ENCODE data around the gene ZNF296.
"Not testable (repeated sequence)": the region's sequence is repeated elsewhere in the genome, so short reads cannot be mapped to it uniquely, and the experiment has no call there.

The ZNF296 gene

DNA sequence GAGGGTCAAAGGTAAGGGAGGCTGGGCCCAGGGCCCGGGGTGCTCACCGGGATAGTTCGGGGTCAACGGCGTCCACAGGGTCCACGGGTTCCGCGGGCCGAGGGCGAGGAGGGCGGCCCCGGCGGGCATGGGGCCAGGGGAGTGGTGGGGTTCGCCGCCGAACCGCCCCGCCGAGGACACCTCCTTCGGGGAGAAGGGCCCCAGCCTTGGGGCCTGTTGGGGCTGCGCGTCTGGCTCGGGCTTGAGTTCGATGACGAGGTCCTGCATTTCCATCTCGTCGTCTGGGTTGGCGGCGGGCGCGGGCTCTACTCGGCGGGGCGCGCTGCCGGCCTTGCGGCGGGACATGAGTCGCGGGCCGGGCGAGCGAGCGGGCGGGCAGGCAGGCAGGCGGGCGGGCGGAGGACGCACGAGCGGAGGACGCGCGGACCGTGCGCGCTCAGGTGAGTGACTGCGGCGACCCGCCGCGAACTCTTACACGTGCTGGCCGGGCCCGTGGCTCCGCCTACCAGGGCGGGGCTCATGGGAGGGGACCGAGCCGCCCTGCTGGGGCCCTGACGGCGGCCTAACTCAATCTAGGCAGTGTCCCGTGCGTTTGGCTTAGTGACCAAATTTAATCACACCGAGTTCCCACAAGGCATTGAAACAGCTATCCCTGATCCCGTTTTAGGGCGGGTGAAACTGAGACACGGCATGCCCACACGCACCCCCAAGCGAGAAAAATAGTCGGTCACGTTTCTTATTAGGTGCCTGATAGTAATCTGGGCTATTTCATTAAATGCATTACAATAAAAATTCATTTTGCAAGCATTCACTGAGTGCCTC, at the start of gene ZNF296:
TSS of gene ZNF296 (minus strand) at position 450 of the 822 bp plus-strand sequence. CDS start at position 345, 105 bp downstream.
- DNase-seq, result no peak

DNA sequence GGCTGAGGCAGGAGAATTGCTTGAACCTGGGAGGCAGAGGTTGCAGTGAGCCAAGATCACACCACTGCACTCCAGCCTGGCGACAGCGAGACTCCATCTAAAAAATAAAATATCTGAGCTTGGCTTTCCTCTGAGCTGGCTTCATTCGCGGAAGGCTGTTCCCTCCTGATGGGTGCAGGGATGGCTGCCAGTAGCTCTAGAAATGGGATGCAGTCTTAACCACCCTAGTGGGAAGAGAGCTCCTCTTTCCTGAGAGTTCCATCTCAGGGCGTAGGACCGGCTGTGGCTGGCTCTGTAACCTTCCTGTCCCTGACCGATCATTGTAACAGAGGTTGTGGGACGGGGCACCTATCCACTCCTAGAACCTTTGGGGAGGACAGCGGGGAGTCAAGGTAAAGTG, 49.1 kb upstream of the ZNF296 start:
- DNase-seq, result no peak

DNA sequence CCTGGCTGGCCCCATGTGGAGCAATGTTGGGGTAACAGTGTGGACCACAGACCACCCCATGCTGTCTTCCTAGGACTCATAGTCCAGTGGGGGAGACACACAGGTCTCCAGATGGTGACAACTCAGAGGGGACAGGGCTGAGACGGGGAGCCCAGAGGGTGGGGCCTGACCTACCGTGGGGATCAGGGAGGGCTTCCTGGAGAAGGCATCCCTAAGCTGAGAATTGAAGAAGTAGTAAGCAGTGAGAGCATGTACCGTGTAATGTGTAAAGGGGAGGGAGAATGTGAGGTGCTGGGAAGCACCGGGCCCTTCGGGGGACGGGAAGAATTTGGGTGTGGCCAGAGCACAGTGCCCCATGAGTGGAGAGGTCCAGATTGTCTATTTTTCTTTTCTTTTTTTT, 47.7 kb upstream of the ZNF296 start:
- no peak for DNase-seq

DNA sequence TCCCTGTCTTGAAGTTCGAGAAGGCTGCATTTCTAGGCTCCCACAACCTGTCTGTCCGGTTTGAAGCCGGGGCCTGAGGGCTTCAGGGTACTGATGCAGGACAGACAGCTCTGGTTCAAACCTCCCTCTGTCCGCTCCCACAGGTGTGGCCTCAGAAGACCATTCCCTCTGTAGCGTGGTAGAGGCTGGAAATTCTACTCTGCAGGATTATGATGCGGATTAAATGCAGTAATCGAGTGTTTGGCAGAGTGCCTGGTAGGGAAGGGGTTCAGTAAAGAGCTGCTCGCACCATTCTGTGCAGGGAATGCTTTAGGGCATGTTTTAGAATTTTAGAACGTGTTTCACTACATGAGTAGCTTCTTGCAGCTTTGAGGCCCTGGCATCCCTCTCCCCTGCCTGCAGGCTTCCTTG, 47.2 kb upstream of the ZNF296 start:
- no peak for DNase-seq

DNA sequence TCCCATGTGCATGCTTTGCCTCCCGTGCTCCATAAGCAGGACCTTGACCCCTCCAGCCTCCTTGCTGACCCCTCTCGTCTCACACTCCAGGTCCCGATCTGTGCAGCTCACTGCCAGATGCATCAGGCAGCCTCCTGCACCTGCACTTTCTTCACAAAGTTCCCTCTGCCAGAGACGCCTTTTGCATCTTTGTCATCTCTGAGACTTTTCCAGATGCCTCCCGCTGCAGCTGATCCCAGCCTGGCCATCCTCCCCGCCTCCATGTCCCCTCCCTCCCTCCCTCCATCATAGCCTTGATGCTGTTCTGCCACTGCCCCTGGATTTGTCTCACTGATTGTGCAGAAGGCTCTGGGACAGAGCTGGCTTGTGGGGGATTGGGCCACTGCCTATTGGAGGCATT, 46.6 kb upstream of the ZNF296 start:
- no peak for DNase-seq

DNA sequence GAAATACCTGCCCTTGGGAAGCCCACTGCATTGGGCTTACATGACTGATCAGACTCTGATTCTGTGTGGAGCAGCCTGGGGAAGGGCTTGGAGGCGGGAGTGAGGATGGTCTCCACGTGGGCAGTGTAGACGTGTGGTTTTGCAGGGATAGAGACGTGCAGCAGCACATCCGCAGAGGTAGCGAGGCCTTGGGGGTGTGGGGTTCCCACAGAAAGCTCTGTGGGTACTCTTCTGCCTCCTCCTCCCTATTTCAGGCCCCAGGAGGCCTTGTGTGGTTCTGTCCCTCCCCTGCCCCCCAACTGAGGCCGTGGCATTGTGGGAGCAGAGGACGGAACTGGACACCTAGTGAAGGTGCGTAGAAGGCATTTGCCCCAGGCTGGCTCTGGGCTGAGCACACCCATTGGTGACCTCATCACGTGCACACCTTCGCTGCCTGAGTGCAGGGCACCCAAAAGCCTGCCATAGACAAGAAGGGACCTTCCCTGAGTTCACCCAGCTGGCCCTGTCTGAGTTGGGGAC, 45.6 kb upstream of the ZNF296 start:
- no peak for DNase-seq

DNA sequence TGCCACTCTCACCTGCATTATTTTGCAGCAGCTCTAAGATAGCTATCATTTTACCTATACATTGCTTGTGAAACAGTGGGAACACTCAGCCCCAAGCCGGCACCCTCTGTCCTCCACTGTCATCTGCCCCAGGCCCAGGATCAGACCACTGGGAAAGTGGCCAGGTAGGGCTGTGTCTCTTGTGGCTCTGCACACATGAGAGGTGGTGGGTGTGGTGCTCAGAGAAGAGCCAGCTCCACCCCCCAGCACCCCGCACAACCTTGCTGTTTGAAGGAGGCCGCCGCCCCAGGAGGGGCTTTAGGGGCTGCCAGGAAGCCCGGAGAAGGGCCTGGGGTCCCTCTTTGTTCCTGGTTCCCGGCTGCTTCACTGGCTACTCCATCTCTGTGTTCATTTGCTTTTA, 43.3 kb upstream of the ZNF296 start:
- no peak for DNase-seq

DNA sequence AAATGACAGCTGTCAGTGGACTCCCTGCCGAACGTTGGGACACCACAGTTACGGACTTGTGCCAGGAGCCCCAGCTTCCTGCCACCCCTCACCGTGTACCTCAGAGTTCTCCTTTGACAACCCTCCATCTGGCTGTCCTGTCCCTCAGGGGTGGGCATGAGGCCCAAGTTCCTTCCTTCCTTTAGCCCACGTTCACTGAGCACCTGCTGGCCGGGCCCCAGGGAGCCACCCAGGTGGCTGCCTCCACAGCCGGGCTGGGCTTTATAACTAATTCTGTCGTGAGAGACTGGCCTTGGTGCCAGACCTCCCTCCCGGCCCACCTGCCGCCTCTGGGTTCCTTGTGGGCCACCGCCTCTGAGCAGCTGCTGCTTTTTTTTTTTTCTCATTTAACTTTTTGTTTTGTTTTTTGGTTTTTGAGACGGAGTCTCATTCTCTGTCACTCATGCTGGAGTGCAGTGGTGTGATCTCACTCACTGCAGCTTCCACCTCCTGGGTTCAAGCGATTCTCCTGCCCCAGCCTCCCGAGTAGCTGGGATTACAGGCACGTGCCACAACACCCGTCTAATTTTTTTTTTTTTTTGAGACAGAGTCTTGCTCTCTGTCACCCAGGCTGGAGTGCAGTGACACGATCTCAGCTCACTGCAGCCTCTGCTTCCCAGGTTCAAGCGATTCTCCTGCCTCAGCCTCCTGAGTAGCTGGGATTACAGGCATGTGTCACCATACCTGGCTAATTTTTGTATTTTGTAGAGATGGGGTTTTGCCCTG, 42.5 kb upstream of the ZNF296 start:
- not testable (repeated sequence) for DNase-seq

DNA sequence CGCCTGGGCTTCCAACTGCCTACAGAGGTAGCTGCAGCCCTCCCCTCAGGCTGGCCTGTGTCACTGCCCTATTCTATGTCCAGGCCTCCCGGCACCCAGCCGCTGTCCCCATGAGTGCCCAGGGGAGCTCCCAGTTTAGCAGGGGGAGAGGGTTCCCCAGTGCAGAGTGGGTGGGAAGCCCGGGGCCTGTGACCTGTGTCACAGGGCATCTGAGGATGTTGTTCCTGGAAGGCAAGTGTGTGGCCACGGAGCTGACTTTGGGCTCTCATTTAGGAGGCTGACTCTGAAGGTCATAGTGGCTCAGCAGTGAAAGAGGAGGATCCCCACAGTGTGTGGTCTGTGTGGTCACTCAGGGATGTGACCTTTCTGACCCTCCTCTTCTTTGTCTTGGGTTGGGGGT, 41.8 kb upstream of the ZNF296 start:
- DNase-seq, result no peak

DNA sequence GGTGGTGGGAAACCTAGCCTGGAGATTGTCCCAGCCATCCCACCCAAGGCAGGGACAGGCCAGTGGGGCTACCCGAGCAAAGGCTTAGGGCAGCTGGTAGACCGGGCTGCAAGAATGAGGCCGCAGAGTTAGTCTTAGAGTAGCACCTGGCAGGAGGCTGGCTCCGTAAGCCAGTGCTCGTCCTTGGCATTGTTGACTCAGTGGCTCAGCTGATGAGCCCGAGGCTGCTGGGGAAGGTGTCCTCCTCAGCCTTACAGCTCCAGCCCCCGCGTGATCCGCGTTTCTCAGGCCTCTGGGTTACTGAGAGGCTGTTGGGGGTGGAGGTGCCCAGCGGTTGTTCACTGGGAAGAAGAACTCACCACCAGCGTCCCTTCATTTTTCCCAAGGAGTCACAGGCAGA, 41.4 kb upstream of the ZNF296 start:
- no peak for DNase-seq

DNA sequence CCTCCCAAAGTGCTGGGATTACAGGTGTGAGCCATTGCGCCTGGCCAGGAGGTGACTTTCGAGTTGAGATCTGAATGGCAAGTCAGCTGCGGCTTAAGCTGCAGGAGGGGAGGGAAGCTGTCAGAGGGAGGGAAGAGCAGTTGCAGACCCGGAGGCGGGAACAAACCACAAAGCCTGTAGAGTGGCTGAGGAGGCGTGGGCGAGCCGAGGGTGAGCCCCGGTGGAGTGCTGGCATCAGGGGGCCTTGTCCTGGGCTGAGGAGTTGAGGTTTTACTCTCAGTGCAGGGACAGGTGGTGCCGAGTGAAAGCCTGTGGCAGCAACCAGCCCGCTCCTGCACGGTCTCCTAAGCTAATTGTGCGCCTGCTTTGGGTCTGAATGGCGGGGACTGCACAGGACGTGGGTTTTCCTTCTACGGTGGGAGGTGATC, 40.9 kb upstream of the ZNF296 start:
- no peak for DNase-seq

DNA sequence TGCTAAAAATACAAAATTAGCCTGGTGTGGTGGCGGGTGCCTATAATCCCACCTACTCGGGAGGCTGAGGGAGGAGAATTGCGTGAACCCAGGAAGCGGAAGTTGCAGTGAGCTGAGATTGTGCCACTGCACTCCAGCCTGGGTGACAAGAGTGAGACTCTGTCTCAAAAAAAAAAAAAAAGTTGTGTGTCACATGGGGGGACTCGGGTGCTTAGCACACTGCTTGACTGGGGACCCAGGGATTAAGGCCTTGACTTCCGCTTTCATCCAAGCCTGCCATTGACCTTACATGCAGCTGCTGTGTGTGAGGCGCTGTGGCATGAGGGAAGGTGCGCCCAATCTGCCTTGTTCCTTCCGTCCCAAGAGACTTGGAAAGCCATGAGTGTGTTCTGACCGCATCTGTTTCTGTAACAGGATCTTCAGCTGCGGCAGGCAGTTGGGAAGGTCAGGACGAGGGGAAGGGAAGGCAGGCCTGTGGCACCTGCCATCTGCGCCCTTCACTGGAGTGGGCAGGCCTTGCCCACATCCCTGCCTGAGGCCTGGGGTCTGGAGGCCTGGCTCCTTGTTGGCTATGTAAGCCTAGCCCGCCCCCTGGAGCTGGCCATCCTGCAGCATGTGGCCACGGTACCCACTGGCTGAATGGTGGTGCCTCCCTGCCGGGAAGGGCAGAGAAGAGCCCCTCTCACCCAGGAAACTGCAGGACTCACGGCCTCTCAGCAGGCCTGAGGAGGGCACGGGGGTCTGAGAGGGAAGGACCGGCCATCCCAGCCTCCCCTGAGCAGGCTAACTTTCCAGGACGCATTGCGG, 39.7 kb upstream of the ZNF296 start:
- DNase-seq, result no peak

DNA sequence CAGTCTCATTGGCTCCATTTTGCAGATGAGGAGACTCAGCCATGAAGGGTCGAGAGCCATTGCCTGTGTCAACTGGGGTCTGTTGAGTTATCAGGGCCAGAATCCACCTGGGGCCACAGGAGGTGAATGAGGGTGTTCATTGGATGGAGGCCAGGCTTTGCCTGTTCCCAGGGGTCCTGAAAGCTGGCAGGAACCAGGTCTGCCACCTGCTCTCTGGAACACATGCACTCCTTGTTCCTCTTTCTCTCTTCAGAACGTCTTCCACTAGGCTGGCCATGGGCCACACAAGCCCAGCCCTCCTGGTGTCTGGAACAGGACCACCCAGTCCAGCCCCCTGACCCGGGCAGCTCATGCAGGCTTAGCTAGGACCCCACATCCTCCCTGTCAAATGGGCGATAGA, 37.8 kb upstream of the ZNF296 start:
- no peak for DNase-seq

DNA sequence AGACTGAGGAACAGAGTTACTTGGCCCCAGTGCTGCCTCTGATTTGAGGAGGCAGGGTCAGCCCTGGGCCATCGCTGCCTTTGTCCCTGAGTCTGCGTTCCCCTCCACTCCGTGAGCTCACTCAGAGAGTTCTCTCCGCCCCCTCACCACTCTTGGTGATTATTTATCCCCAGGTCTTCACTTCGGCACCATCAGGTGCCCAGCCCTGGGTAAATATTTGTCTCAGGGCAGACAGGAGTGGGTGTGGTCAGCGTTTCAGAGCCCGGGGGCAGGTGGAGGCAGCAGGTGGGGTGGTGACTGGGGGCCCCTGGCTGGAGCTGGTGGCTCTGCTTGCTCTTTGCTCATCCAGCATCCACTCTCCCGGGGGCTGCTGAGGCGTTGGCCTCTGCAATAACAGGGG, 37.4 kb upstream of the ZNF296 start:
- no peak for DNase-seq

DNA sequence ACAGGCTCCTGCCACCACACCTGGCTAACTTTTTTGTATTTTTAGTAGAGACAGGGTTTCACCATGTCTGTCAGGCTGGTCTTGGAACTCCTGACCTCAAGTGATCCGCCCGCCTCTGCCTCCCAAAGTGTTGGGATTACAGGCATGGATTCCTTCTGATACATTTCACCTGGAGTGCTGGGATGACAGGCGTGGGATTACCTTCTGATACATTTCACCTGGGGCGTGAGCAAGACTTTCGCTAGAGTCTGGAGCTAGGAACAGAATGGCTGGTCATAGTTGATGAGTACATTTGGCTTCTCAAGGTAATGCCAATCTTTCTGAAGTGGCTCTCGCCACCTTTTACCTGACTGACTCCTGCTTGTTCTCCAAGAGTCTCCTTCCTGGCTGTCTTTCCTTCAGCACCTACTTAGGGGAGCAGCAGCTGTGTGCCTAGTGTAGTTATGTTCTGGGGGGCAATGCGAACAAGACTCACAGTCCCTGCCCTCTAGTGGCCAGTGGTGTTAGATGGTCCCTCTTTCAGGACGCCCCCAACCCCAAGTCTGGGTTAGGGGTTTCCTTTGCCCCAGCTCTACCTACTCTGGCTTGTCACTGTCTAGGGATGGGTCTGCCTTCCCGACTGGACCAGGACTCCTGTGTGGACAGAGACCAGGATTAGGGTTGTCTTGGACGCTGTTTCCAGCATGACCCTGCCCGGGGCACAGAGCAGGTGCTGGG, 36.0 kb upstream of the ZNF296 start:
- no peak for DNase-seq

DNA sequence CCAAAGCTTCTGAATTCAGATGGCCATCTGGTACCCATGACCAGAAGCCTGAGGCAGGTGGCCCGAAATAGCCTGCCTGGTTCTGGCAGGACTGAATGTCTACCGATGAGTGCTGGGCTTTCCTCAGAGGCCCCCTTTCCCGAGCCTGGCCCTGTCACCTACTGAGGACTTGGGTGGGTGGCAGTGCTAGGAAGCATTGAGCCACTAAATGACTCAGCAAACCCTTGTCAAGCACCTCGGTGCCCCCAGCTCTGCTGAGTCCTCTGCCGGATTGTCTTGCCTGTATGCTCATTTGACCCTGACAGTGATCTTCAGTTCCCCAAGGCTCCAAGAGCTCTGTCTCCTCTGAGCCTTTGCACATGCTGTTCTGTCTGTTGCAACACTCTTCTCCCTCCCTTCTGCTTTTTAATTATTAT, 34.6 kb upstream of the ZNF296 start:
- no peak for DNase-seq

DNA sequence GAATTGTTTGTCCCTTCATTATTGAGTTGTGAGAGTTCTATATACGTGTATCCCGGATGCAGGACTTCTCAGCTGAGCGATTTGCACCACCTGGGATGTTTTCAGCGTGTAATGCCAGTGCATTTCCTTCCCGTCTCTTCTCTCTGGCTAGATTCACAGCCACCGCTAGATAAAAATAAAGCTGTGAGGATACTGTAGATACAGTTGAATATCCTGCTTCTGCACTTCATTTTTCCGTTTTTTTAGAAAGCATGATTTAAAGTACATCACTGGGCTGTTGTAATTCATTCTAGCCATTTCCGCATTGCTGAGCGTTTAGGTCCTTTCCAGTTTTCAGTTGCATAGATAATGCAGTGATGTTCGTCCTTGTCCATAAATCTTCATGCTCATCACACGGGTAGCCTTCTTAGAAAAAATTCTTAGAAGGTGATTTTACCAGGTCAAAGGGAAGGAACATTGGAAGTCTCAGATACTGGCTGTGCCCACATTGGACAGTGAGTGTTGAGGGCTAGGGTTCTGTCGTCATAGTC, 31.4 kb upstream of the ZNF296 start:
- DNase-seq, result no peak

DNA sequence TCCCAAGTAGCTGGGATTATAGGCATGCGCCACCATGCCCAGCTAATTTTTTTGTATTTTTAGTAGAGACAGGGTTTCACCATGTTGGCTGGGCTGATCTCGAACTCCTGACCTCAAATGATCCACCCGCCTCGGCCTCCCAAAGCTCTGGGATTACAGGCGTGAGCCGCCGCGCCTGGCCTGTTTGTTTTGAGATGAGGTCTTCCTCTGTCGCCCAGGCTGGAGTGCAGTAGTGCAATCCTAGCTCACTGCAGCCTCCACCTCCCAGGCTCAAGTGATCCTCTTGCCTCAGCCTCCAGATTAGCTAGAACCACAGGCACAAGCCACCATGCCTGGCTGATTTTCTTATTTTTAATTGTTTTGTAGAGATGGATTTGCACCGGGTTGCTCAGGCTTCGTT, 30.1 kb upstream of the ZNF296 start:
- not testable (repeated sequence) for DNase-seq

DNA sequence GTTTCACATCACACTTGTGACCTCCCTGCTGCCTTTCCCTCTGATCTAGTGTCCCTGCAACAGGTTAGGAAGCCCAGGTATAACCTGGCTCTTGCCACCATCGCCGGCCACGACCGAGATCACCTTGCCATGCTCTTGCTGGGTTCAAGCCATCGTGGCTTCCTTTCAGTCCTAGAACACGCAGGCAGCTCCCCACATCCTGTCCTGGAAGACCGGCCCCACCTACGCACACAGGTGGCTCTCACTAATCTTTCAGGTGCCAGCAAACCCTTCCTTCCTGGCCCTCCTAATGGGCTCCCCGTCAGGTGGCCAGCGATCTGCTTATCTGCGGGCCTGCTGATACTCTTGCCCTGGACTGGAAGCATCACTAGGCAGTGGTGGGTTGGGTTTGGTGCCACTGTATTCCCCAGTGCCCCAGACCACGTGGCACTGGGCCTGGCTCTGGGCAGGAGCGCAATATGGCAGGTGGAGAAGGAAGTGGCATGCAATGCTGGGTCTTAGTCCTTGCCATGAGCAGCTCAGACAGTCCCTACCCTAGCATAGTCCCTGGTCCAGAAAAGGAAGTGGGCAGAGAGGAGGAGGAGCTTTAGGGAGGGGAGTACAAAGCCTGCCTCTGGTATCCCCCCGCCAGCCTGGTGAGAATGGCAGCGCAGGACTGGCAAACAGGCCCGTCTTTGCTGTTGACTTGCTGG, 28.5 kb upstream of the ZNF296 start:
- DNase-seq, result no peak

DNA sequence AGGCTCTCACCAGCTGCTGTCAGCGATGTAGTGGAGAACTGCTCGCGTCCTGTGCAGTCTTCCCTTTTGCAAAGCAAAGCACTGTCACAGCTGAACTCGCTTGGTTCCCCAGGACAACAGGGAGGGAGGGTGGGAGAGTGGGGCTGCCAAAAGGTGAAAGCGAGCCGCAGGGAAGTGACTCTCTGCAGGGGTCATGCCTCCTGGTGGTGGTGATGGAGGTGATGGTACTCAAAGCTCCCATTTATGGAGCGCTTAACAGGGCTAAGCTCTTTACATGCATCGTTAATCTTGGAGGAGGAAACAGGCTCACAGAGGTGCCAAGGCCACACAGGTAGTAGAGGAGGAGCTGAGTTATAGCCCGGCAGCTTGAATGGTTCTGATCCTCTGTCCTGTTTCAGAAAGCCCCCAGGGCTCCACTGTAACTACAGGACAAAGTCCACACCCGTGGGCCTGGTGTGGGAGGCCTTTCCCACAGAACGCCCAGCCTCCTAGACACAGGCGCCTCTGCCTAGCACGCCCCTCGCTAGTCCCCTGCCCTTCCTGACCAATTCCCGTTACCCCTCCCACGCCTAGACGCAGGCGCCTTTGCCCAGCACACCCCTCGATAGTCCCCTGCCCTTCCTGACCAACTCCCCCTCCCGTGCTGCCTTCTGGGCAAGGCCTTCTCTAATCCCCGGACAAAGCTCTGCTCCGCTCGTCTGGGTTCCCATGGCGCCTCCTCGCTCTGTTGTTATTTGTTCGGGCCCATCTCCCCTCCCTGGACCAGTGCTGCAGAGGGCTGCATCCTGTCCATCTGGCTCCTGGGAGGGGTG, 27.4 kb upstream of the ZNF296 start:
- DNase-seq, result no peak

DNA sequence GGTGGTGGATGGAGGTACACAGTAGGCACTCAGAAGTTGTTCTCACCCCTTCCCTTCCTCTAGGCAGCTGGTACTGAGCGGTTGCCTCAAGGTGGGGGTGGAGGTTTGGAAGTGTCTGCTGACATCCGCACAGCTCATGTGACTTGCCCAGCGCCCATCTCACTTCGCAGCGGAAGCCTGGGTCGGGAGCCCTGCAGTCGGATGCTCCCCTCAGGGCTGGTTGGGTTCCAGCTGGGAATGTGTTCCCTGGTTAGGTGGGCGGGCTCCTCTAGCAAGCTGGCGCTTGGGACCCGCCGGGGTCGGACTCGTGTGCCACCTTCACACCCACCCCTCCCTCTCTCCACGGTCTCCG, 26.9 kb upstream of the ZNF296 start:
- no peak for DNase-seq
